ENCODE data around the gene MAGI1.

- TF ChIP-seq POLR2A (IDR thresholded peaks at IDR 0.05; ENCODE audit: low read depth, low read length) (no peak), POLR2AphosphoS5 (IDR thresholded peaks at IDR 0.05; ENCODE audit: low read depth, low read length) (no peak), TAF1 (IDR thresholded peaks at IDR 0.05; ENCODE audit: borderline replicate concordance, low read depth, low read length) (no peak)
These were observed 419.3 kb downstream of the MAGI1 start for GRCh38 chr3:65619451-65619881.

Measured in GM12892 (cell line).